ENCODE results near the gene NTHL1. TPM values are rescaled to one million over a fixed set of nuclear protein-coding genes. Genes with fewer than 3 reads are reported as not detected.

NTHL1 gene
- total and polyA plus RNA-seq, 2 experiments from 2014 or later, result 84.6 to 87.9 TPM

- ATAC-seq (no peak), DNase-seq (ENCODE audit: low spot score) (no peak)
- Histone ChIP-seq H3K27me3 (ENCODE audit: insufficient read depth) (no peaks in the 10 kb centered on the region), H3K4me1 (ENCODE audit: insufficient read depth) (no peaks in the 10 kb centered on the region), H3F3A (replicated peaks; ENCODE audit: low read depth) (no peaks in the 10 kb centered on the region), H4K20me1 (replicated peaks; ENCODE audit: insufficient read depth) (0 out of 2 replicates have a peak, but pooled peaks cover 3% of the 10 kb centered on the region), H2AFZ (no peak overlapping the region), H3K4me2 (no peak overlapping the region), H3K27ac (ENCODE audit: low read depth) (no peak overlapping the region), H3K9me2 (ENCODE audit: insufficient read depth) (no peaks in the 10 kb centered on the region), H3K79me2 (replicated peaks; ENCODE audit: insufficient read depth) (no peaks in the 10 kb centered on the region), H3K4me3 (no peak overlapping the region), H3K36me3 (ENCODE audit: insufficient read depth) (no peaks in the 10 kb centered on the region)
- TF ChIP-seq CREB1 (CRISPR knock-in tag; IDR thresholded peaks at IDR 0.05; ENCODE audit: low read depth), result no peak
- TF ChIP-seq, protein P1, sequence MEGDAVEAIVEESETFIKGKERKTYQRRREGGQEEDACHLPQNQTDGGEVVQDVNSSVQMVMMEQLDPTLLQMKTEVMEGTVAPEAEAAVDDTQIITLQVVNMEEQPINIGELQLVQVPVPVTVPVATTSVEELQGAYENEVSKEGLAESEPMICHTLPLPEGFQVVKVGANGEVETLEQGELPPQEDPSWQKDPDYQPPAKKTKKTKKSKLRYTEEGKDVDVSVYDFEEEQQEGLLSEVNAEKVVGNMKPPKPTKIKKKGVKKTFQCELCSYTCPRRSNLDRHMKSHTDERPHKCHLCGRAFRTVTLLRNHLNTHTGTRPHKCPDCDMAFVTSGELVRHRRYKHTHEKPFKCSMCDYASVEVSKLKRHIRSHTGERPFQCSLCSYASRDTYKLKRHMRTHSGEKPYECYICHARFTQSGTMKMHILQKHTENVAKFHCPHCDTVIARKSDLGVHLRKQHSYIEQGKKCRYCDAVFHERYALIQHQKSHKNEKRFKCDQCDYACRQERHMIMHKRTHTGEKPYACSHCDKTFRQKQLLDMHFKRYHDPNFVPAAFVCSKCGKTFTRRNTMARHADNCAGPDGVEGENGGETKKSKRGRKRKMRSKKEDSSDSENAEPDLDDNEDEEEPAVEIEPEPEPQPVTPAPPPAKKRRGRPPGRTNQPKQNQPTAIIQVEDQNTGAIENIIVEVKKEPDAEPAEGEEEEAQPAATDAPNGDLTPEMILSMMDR (conservative IDR thresholded peaks at IDR 0.05; ENCODE audit: low read depth in 2 of 2), result no peak
- TF ChIP-seq, protein P2, sequence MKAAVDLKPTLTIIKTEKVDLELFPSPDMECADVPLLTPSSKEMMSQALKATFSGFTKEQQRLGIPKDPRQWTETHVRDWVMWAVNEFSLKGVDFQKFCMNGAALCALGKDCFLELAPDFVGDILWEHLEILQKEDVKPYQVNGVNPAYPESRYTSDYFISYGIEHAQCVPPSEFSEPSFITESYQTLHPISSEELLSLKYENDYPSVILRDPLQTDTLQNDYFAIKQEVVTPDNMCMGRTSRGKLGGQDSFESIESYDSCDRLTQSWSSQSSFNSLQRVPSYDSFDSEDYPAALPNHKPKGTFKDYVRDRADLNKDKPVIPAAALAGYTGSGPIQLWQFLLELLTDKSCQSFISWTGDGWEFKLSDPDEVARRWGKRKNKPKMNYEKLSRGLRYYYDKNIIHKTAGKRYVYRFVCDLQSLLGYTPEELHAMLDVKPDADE (IDR thresholded peaks at IDR 0.05), result no peak
- no peak for TF ChIP-seq EZH2 (IDR thresholded peaks at IDR 0.05; ENCODE audit: low read depth, unreplicated experiment)
- TF ChIP-seq JUNB (IDR thresholded peaks at IDR 0.05; ENCODE audit: unreplicated experiment), result no peak
- no peak for TF ChIP-seq POLR2AphosphoS5 (IDR thresholded peaks at IDR 0.05; ENCODE audit: low read depth)
- TF ChIP-seq, protein P3, sequence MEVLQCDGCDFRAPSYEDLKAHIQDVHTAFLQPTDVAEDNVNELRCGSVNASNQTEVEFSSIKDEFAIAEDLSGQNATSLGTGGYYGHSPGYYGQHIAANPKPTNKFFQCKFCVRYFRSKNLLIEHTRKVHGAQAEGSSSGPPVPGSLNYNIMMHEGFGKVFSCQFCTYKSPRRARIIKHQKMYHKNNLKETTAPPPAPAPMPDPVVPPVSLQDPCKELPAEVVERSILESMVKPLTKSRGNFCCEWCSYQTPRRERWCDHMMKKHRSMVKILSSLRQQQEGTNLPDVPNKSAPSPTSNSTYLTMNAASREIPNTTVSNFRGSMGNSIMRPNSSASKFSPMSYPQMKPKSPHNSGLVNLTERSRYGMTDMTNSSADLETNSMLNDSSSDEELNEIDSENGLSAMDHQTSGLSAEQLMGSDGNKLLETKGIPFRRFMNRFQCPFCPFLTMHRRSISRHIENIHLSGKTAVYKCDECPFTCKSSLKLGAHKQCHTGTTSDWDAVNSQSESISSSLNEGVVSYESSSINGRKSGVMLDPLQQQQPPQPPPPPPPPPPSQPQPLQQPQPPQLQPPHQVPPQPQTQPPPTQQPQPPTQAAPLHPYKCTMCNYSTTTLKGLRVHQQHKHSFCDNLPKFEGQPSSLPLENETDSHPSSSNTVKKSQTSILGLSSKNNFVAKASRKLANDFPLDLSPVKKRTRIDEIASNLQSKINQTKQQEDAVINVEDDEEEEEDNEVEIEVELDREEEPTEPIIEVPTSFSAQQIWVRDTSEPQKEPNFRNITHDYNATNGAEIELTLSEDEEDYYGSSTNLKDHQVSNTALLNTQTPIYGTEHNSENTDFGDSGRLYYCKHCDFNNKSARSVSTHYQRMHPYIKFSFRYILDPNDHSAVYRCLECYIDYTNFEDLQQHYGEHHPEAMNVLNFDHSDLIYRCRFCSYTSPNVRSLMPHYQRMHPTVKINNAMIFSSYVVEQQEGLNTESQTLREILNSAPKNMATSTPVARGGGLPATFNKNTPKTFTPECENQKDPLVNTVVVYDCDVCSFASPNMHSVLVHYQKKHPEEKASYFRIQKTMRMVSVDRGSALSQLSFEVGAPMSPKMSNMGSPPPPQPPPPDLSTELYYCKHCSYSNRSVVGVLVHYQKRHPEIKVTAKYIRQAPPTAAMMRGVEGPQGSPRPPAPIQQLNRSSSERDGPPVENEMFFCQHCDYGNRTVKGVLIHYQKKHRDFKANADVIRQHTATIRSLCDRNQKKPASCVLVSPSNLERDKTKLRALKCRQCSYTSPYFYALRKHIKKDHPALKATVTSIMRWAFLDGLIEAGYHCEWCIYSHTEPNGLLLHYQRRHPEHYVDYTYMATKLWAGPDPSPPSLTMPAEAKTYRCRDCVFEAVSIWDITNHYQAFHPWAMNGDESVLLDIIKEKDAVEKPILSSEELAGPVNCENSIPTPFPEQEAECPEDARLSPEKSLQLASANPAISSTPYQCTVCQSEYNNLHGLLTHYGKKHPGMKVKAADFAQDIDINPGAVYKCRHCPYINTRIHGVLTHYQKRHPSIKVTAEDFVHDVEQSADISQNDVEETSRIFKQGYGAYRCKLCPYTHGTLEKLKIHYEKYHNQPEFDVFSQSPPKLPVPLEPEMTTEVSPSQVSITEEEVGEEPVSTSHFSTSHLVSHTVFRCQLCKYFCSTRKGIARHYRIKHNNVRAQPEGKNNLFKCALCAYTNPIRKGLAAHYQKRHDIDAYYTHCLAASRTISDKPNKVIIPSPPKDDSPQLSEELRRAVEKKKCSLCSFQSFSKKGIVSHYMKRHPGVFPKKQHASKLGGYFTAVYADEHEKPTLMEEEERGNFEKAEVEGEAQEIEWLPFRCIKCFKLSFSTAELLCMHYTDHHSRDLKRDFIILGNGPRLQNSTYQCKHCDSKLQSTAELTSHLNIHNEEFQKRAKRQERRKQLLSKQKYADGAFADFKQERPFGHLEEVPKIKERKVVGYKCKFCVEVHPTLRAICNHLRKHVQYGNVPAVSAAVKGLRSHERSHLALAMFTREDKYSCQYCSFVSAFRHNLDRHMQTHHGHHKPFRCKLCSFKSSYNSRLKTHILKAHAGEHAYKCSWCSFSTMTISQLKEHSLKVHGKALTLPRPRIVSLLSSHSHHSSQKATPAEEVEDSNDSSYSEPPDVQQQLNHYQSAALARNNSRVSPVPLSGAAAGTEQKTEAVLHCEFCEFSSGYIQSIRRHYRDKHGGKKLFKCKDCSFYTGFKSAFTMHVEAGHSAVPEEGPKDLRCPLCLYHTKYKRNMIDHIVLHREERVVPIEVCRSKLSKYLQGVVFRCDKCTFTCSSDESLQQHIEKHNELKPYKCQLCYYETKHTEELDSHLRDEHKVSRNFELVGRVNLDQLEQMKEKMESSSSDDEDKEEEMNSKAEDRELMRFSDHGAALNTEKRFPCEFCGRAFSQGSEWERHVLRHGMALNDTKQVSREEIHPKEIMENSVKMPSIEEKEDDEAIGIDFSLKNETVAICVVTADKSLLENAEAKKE (CRISPR knock-in tag; IDR thresholded peaks at IDR 0.05), result no peak
- TF ChIP-seq ZNF331 (CRISPR knock-in tag; IDR thresholded peaks at IDR 0.05; ENCODE audit: low read depth), result no peak
- no peak for TF ChIP-seq EZH2phosphoT487 (IDR thresholded peaks at IDR 0.05; ENCODE audit: unreplicated experiment)
- no peak for TF ChIP-seq STAT1 (IDR thresholded peaks at IDR 0.05; ENCODE audit: unreplicated experiment)
- TF ChIP-seq, protein P4, sequence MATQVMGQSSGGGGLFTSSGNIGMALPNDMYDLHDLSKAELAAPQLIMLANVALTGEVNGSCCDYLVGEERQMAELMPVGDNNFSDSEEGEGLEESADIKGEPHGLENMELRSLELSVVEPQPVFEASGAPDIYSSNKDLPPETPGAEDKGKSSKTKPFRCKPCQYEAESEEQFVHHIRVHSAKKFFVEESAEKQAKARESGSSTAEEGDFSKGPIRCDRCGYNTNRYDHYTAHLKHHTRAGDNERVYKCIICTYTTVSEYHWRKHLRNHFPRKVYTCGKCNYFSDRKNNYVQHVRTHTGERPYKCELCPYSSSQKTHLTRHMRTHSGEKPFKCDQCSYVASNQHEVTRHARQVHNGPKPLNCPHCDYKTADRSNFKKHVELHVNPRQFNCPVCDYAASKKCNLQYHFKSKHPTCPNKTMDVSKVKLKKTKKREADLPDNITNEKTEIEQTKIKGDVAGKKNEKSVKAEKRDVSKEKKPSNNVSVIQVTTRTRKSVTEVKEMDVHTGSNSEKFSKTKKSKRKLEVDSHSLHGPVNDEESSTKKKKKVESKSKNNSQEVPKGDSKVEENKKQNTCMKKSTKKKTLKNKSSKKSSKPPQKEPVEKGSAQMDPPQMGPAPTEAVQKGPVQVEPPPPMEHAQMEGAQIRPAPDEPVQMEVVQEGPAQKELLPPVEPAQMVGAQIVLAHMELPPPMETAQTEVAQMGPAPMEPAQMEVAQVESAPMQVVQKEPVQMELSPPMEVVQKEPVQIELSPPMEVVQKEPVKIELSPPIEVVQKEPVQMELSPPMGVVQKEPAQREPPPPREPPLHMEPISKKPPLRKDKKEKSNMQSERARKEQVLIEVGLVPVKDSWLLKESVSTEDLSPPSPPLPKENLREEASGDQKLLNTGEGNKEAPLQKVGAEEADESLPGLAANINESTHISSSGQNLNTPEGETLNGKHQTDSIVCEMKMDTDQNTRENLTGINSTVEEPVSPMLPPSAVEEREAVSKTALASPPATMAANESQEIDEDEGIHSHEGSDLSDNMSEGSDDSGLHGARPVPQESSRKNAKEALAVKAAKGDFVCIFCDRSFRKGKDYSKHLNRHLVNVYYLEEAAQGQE (IDR thresholded peaks at IDR 0.05; ENCODE audit: unreplicated experiment), result no peak
- no peak for TF ChIP-seq ZNF114 (CRISPR knock-in tag; IDR thresholded peaks at IDR 0.05)
- TF ChIP-seq NANOG (IDR thresholded peaks at IDR 0.05; ENCODE audit: borderline replicate concordance), result no peak
- Mint-ChIP-seq H3K9me3 (no peaks in the 10 kb centered on the region), H3K4me3 (no peak overlapping the region), H3K36me3 (ENCODE audit: low read depth) (no peaks in the 10 kb centered on the region), H3K4me1 (peaks cover 8% of the 10 kb centered on the region), H3K27ac (no peak overlapping the region), H3K27me3 (ENCODE audit: insufficient read depth, low read depth, poor library complexity) (peaks cover 12% of the 10 kb centered on the region)
Measured at GRCh38 chr16:2034696-2035430, 12.8 kb downstream of the NTHL1 start.

Measured in GM23338 (cell line).